PFSK-1 (cell line): ENCODE data around the gene TNN.

Experiments
- FOXP2 ChIP-seq: optimal IDR thresholded peaks from 2 replicates; pipeline ENCODE3; 2011; ENCODE audit warnings: borderline replicate concordance, control low read depth, inconsistent platforms; ENCODE audit not compliant: insufficient read depth; ENCODE audit errors: extremely low read length, extremely low read depth
- POLR2AphosphoS5 ChIP-seq: IDR thresholded peaks from 2 replicates; pipeline ENCODE4 v1.6.1; 2012; ENCODE audit warnings: low read depth, mild to moderate bottlenecking, control low read depth, low read length, moderate library complexity
- SIN3A ChIP-seq: IDR thresholded peaks from 2 replicates; pipeline ENCODE4 v1.6.1; 2012; ENCODE audit warnings: mild to moderate bottlenecking, low read length, moderate library complexity, borderline replicate concordance; ENCODE audit not compliant: insufficient read depth
- TAF1 ChIP-seq: IDR thresholded peaks from 2 replicates; pipeline ENCODE4 v1.6.1; 2012; ENCODE audit warnings: low read length, control low read depth, borderline replicate concordance; ENCODE audit not compliant: insufficient read depth
- TF ChIP-seq, protein P1 (sequence below), 2 experiments: IDR thresholded peaks; 2 replicates each; pipeline versions ENCODE4 v1.6.1 to v1.8.0; 2011 to 2012; ENCODE audit warnings: low read depth in 2 of 2, low read length in 2 of 2, control low read depth in 1 of 2, inconsistent platforms in 1 of 2, mild to moderate bottlenecking in 1 of 2, moderate library complexity in 1 of 2; ENCODE audit not compliant: insufficient read depth in 1 of 2

The TNN gene

DNA sequence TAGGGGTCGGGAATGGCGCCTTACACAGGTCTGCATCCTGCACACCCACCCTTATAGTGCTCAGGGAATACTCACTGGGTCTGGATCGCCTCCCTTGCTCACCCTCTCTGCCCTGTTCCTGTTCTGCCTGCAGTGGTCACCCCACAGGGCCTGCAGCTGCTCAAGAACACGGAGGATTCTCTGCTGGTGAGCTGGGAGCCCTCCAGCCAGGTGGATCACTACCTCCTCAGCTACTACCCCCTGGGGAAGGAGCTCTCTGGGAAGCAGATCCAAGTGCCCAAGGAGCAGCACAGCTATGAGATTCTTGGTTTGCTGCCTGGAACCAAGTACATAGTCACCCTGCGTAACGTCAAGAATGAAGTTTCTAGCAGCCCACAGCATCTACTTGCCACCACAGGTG, 12.4 kb downstream of the TNN start:
- TF ChIP-seq, protein P1, sequence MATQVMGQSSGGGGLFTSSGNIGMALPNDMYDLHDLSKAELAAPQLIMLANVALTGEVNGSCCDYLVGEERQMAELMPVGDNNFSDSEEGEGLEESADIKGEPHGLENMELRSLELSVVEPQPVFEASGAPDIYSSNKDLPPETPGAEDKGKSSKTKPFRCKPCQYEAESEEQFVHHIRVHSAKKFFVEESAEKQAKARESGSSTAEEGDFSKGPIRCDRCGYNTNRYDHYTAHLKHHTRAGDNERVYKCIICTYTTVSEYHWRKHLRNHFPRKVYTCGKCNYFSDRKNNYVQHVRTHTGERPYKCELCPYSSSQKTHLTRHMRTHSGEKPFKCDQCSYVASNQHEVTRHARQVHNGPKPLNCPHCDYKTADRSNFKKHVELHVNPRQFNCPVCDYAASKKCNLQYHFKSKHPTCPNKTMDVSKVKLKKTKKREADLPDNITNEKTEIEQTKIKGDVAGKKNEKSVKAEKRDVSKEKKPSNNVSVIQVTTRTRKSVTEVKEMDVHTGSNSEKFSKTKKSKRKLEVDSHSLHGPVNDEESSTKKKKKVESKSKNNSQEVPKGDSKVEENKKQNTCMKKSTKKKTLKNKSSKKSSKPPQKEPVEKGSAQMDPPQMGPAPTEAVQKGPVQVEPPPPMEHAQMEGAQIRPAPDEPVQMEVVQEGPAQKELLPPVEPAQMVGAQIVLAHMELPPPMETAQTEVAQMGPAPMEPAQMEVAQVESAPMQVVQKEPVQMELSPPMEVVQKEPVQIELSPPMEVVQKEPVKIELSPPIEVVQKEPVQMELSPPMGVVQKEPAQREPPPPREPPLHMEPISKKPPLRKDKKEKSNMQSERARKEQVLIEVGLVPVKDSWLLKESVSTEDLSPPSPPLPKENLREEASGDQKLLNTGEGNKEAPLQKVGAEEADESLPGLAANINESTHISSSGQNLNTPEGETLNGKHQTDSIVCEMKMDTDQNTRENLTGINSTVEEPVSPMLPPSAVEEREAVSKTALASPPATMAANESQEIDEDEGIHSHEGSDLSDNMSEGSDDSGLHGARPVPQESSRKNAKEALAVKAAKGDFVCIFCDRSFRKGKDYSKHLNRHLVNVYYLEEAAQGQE (IDR thresholded peaks at IDR 0.05; ENCODE audit: insufficient read depth in 1 of 2, low read depth in 2 of 2, low read length in 2 of 2), result no peak
- TF ChIP-seq POLR2AphosphoS5, result no peak
- no peak for TF ChIP-seq FOXP2
- no peak for TF ChIP-seq SIN3A

DNA sequence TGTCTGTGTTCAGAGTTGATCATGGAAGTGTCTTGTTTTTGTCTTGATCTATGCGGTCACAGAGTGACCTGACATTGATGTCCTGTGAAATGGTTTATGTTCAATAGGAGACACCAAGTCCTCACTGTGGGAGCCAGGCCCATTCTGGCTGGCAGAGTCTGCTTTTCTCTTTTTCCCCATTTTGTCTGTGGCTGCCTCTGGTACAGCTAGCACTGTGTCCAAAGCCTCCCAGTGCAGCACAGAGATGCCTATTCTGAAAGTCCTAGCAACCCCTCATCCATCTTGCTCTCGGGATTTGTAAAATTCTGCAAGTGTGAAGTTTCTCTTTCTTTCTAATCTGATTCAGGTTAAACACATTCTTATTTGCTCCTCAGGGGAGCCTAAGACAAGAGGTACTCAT, 14.3 kb downstream of the TNN start:
- no peak for TF ChIP-seq POLR2AphosphoS5
- TF ChIP-seq FOXP2, result no peak
- TF ChIP-seq SIN3A, result no peak
- TF ChIP-seq, protein P1 (IDR thresholded peaks at IDR 0.05; ENCODE audit: insufficient read depth in 1 of 2, low read depth in 2 of 2, low read length in 2 of 2), result no peak
- no peak for TF ChIP-seq TAF1

- no peak for TF ChIP-seq TAF1
- TF ChIP-seq, protein P1 (IDR thresholded peaks at IDR 0.05; ENCODE audit: insufficient read depth in 1 of 2, low read depth in 2 of 2, low read length in 2 of 2), result no peak
Measured at GRCh38 chr1:175088525-175088951, 20.9 kb downstream of the TNN start.

DNA sequence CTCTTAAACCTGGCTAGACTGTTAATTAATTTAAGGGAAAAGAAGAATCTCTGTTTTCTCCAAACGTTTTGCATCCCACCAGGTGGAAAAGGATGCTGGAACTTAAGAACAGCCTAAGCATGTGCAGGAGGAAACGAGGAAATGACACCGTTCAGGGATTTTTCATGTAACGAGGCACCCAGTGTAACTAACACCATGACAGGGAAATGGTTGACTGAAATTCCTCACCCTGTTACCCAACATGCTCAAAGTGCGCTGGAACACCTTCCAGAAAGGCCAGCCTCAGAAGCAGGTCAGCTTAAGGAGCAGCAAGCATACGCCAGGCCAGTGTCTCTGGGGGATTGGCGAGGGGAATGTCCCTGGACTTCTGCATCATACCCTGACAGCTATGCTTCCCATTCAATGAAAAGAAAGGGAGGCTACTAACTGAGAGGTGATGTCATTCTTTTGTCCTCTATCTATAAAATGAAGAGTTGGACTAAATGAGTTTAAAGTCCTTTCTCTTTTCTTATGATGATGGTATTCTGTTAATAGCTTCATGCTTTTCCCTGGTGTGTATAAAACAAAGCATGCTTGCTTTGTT, 21.6 kb downstream of the TNN start:
- TF ChIP-seq TAF1 (no peak), POLR2AphosphoS5 (no peak), FOXP2 (no peak), SIN3A (no peak)
- TF ChIP-seq, protein P1 (IDR thresholded peaks at IDR 0.05; ENCODE audit: insufficient read depth in 1 of 2, low read depth in 2 of 2, low read length in 2 of 2), result no peak

- TF ChIP-seq SIN3A (no peak), FOXP2 (no peak), TAF1 (no peak), POLR2AphosphoS5 (no peak)
- TF ChIP-seq, protein P1 (IDR thresholded peaks at IDR 0.05; ENCODE audit: insufficient read depth in 1 of 2, low read depth in 2 of 2, low read length in 2 of 2), result no peak
Measured at GRCh38 chr1:175090780-175091179, 23.1 kb downstream of the TNN start.
